ENCODE measurements around the gene CCL25. TPM values are rescaled to one million over a fixed set of nuclear protein-coding genes. Genes with fewer than 3 reads are reported as not detected.

The CCL25 gene
- total and polyA plus RNA-seq, 9 of the 15 experiments (the other 6 are each of a cell fraction or from before 2014, with no cell fraction given), result 0.15 TPM; not detected in 8

DNA sequence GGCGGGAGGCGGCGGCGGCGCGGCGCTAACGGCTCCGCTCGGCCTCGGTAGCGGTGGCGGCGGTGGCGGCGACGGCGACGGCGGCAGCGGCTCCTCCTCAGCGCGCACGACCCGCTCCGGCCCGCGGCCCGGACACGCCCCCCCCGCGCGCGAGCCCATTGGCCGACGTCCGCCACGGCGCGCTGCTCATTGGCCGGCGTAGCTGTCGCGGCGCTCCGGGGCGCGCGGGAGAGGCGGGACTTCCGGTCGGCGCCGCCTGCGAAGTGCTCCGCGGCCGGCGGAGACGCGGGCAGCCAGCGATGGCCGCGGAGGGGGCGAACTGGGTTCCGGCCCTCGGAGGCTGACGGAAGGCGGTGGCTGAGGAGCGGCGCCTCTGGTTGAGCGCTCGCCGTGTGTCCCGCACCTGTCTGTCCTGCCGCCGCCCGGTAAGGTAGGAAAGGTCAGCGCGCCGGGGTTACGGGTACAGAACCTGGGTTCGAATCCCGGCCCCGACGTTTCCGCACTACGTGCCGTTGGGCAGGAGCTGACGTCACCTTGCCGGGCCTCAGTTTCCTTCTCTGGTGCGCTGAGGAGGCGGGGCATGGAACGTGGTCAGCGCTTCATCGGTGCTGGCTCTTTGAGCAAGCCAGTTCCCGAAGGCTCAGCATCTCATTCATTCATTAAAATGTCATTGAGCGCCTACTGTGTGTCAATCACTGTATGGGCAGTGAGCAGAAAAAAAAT lies 46.9 kb upstream of the CCL25 start, which contains the start of gene ELAVL1 (continued):
- peak in 1 of 2 experiments; percentile 33; a peak in 2 of 4 replicates for TF ChIP-seq NRF1 (conservative IDR thresholded peaks at IDR 0.05 in 1 of 2, IDR thresholded peaks at IDR 0.05 in 1 of 2)
- TF ChIP-seq NONO (IDR thresholded peaks at IDR 0.05; ENCODE audit: low read depth in 2 of 2, low read length in 1 of 2), result peak; percentile 52 to 82; a peak in 3 of 4 replicates
- TF ChIP-seq, protein P1, sequence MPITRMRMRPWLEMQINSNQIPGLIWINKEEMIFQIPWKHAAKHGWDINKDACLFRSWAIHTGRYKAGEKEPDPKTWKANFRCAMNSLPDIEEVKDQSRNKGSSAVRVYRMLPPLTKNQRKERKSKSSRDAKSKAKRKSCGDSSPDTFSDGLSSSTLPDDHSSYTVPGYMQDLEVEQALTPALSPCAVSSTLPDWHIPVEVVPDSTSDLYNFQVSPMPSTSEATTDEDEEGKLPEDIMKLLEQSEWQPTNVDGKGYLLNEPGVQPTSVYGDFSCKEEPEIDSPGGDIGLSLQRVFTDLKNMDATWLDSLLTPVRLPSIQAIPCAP (CRISPR knock-in tag; IDR thresholded peaks at IDR 0.05; ENCODE audit: borderline replicate concordance), result no peak
- 0 out of 2 replicates have a peak, but pooled peaks have one; percentile 41 for TF ChIP-seq NR1H2 (CRISPR knock-in tag; IDR thresholded peaks at IDR 0.05)
- TF ChIP-seq THAP12 (CRISPR knock-in tag; IDR thresholded peaks at IDR 0.05), result 0 out of 2 replicates have a peak, but pooled peaks have one; percentile 49
- TF ChIP-seq CHD1 (IDR thresholded peaks at IDR 0.05; ENCODE audit: low read length), result peak; percentile 67
- TF ChIP-seq SP2 (IDR thresholded peaks at IDR 0.05; ENCODE audit: extremely low read depth, low read depth, low read length, poor library complexity, severe bottlenecking), result peak; percentile 87
- TF ChIP-seq HMG20B (CRISPR knock-in tag; IDR thresholded peaks at IDR 0.05), result no peak
- TF ChIP-seq RCOR1 (IDR thresholded peaks at IDR 0.05; ENCODE audit: borderline replicate concordance in 1 of 2, low read depth in 2 of 2, low read length in 2 of 2), result peak in 1 of 2 experiments; percentile 16; a peak in 2 of 4 replicates
- peak; percentile 66 for TF ChIP-seq CREM (IDR thresholded peaks at IDR 0.05; ENCODE audit: low read depth)
- peak; percentile 86 for TF ChIP-seq TAF1 (IDR thresholded peaks at IDR 0.05; ENCODE audit: control insufficient read depth, extremely low read depth, insufficient read depth, low read length, severe bottlenecking)
- no peak for TF ChIP-seq ZKSCAN8 (CRISPR knock-in tag; IDR thresholded peaks at IDR 0.05)
- peak; percentile 35 for TF ChIP-seq U2AF1 (optimal IDR thresholded peaks at IDR 0.05; ENCODE audit: low read depth, low read length)
- no peak for TF ChIP-seq NEUROD1 (IDR thresholded peaks at IDR 0.05; ENCODE audit: borderline replicate concordance, low read depth, low read length, partially characterized antibody)
- TF ChIP-seq TARDBP (IDR thresholded peaks at IDR 0.05), result no peak; the same call in 1 of the 2 replicates
- peak; percentile 89 for TF ChIP-seq FOS (IDR thresholded peaks at IDR 0.05; ENCODE audit: extremely low read depth, insufficient read length)
- no peak for TF ChIP-seq NR2C2 (CRISPR knock-in tag; IDR thresholded peaks at IDR 0.05)
- TF ChIP-seq NR2C2 (tag; IDR thresholded peaks at IDR 0.05), result peak; percentile 75
- TF ChIP-seq POLR3A (IDR thresholded peaks at IDR 0.05; ENCODE audit: borderline replicate concordance, extremely low read depth, insufficient read depth, insufficient read length), result no peak
- TF ChIP-seq HCFC1 (IDR thresholded peaks at IDR 0.05; ENCODE audit: low read depth, low read length), result peak; percentile 69
- TF ChIP-seq, protein P2, sequence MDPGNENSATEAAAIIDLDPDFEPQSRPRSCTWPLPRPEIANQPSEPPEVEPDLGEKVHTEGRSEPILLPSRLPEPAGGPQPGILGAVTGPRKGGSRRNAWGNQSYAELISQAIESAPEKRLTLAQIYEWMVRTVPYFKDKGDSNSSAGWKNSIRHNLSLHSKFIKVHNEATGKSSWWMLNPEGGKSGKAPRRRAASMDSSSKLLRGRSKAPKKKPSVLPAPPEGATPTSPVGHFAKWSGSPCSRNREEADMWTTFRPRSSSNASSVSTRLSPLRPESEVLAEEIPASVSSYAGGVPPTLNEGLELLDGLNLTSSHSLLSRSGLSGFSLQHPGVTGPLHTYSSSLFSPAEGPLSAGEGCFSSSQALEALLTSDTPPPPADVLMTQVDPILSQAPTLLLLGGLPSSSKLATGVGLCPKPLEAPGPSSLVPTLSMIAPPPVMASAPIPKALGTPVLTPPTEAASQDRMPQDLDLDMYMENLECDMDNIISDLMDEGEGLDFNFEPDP (CRISPR knock-in tag; IDR thresholded peaks at IDR 0.05), result 0 out of 2 replicates have a peak, but pooled peaks have one; percentile 64
- no peak for TF ChIP-seq ZNF354B (CRISPR knock-in tag; IDR thresholded peaks at IDR 0.05)
- no peak for TF ChIP-seq KLF1 (tag; IDR thresholded peaks at IDR 0.05)
- TF ChIP-seq PHB (CRISPR knock-in tag; IDR thresholded peaks at IDR 0.05), result 0 out of 2 replicates have a peak, but pooled peaks have one; percentile 49
